K562 (cell line): ENCODE data around the gene DPH5. TPM values are rescaled to one million over a fixed set of nuclear protein-coding genes. Genes with fewer than 3 reads are reported as not detected.

Source experiments
- ATAC-seq: fragments of 200-7000 bp; cut with Tn5 transposase; 3 replicates; pipeline ENCODE4 v1.9.1; 2020; ENCODE audit warnings: moderate library complexity
- BruUV-seq: library from RNA; stranded (reverse); fragments of 400-500 nt; replicated peaks from 2 replicates; lab custom pipeline; 2021; lab: Mats Ljungman, UMichigan
- CTCF ChIA-PET: fragments of 300-600 bp; formaldehyde crosslinking; extraction: SDS; loops from one replicate; lab custom pipeline; 2021; ENCODE audit warnings: low intra/inter-chr PET ratio; lab: Yijun Ruan, JAX
- POLR2A ChIA-PET: fragments of 300-600, 350-650 bp; sonication (Branson Sonifier 250); formaldehyde crosslinking; extraction: SDS; loops from one replicate; lab custom pipeline; 2021; ENCODE audit warnings: antibody characterized with exemption, inconsistent platforms; lab: Yijun Ruan, JAX
- DNase-seq, 4 experiments: peaks; one replicate each; pipeline versions ENCODE4 v3.0.0 to v3.0.0-alpha.2; 2011 to 2018; ENCODE audit warnings: low spot score in 3 of 4, mixed read lengths in 3 of 4; ENCODE audit errors: extremely low read depth in 1 of 4
- FAIRE-seq: peaks from 2 replicates; lab custom pipeline; 2011; peaks lifted over from hg19 to GRCh38; lab: Jason Lieb, UNC
- H2AFZ ChIP-seq: 2 replicates; pipeline ENCODE4 v1.6.0; 2011; ENCODE audit warnings: low read depth, low read length, control low read depth, inconsistent platforms
- H3K27ac ChIP-seq: fragments of 200-600 bp; 3 replicates; pipeline ENCODE4 v1.8.0; 2011; ENCODE audit warnings: low read depth, mild to moderate bottlenecking, control low read depth, inconsistent platforms, low read length, moderate library complexity, mixed read lengths; ENCODE audit errors: extremely low read depth
- H3K27me3 ChIP-seq, 2 experiments: fragments of 300-600 bp in 1 of 2; 2 replicates in 1 of 2; 3 replicates in 1 of 2; pipeline versions ENCODE4 v1.6.0 to v1.8.0; 2011; ENCODE audit warnings: inconsistent platforms in 2 of 2, low read length in 2 of 2, mild to moderate bottlenecking in 1 of 2, mixed read lengths in 1 of 2, moderate library complexity in 1 of 2; ENCODE audit not compliant: control insufficient read depth in 2 of 2, insufficient read depth in 2 of 2
- H3K36me3 ChIP-seq: fragments of 300-600 bp; 3 replicates; pipeline ENCODE4 v1.8.0; 2011; ENCODE audit warnings: mild to moderate bottlenecking, low read length, inconsistent platforms; ENCODE audit not compliant: control insufficient read depth, insufficient read depth
- H3K4me1 ChIP-seq, 2 experiments: fragments of 200-600 bp in 1 of 2; replicated peaks in 1 of 2; 2 replicates in 1 of 2; 3 replicates in 1 of 2; pipeline versions ENCODE4 v1.5.1 to v1.8.0; 2011; ENCODE audit warnings: inconsistent platforms in 2 of 2, low read length in 2 of 2, mild to moderate bottlenecking in 1 of 2, mixed read lengths in 1 of 2, moderate library complexity in 1 of 2; ENCODE audit not compliant: control insufficient read depth in 2 of 2, insufficient read depth in 2 of 2
- H3K4me2 ChIP-seq: 2 replicates; pipeline ENCODE4 v1.6.1; 2011; ENCODE audit warnings: low read length, control low read depth, inconsistent platforms, mixed read lengths; ENCODE audit not compliant: insufficient read depth
- H3K4me3 ChIP-seq: fragments of 200-600 bp; sonication (generic), shearing (Covaris generic); 2 replicates; pipeline ENCODE4 v1.5.1; 2016; ENCODE audit warnings: control low read depth, inconsistent platforms
- H3K79me2 ChIP-seq: fragments of 200-600 bp; 3 replicates; pipeline ENCODE4 v1.8.0; 2011; ENCODE audit warnings: low read length, inconsistent platforms; ENCODE audit not compliant: control insufficient read depth, insufficient read depth
- H3K9ac ChIP-seq, 2 experiments: 2 replicates each; pipeline versions ENCODE4 v1.6.0 to v1.6.1; 2011; ENCODE audit warnings: low read depth in 2 of 2, low read length in 2 of 2, control low read depth in 1 of 2, inconsistent platforms in 1 of 2, mild to moderate bottlenecking in 1 of 2, mixed read lengths in 1 of 2; ENCODE audit not compliant: insufficient read depth in 1 of 2
- H3K9me1 ChIP-seq: one replicate; pipeline ENCODE4 v1.6.0; 2011; ENCODE audit warnings: inconsistent platforms, mild to moderate bottlenecking, low read length, moderate library complexity; ENCODE audit not compliant: control insufficient read depth, insufficient read depth
- H3K9me3 ChIP-seq: replicated peaks from 2 replicates; pipeline ENCODE4 v1.5.1; 2011; ENCODE audit warnings: low read depth, low read length, inconsistent platforms; ENCODE audit not compliant: control insufficient read depth, insufficient read depth
- H4K20me1 ChIP-seq: replicated peaks from 2 replicates; pipeline ENCODE4 v1.6.1; 2011; ENCODE audit warnings: low read length, inconsistent platforms, mixed read lengths; ENCODE audit not compliant: control insufficient read depth, insufficient read depth
- CHAMP1 ChIP-seq: fragments of 450-650 bp; IDR thresholded peaks from 2 replicates; pipeline ENCODE4 v1.6.1; 2016; ENCODE audit warnings: mild to moderate bottlenecking
- CREB3L1 ChIP-seq: fragments of 450-650 bp; IDR thresholded peaks from 2 replicates; pipeline ENCODE4 v1.6.1; 2014; ENCODE audit warnings: low read depth, mild to moderate bottlenecking, moderate library complexity, borderline replicate concordance
- FOXM1 ChIP-seq, 2 experiments: fragments of 450-650 bp in 1 of 2; sonication (generic) in 1 of 2; formaldehyde crosslinking in 1 of 2; IDR thresholded peaks; 2 replicates each; pipeline versions ENCODE4 v1.6.1 to v1.9.0; 2017 to 2022; ENCODE audit warnings: low read depth in 2 of 2, mild to moderate bottlenecking in 2 of 2, missing genetic modification reagents in 1 of 2, moderate library complexity in 1 of 2
- FOXO4 ChIP-seq: fragments of 450-650 bp; formaldehyde crosslinking; IDR thresholded peaks from 2 replicates; pipeline ENCODE4 v1.4.0; 2020; ENCODE audit warnings: mild to moderate bottlenecking, moderate library complexity
- HLTF ChIP-seq: fragments of 450-650 bp; IDR thresholded peaks from 2 replicates; pipeline ENCODE4 v1.6.1; 2016
- POLR3G ChIP-seq: IDR thresholded peaks from 2 replicates; pipeline ENCODE4 v1.6.1; 2011; ENCODE audit not compliant: insufficient read length, insufficient replicate concordance; ENCODE audit errors: extremely low read depth
- PPARD ChIP-seq: fragments of 250-450 bp; sonication (Bioruptor Pico); IDR thresholded peaks from 2 replicates; pipeline ENCODE4 v1.8.0; 2022; ENCODE audit warnings: inconsistent platforms, mild to moderate bottlenecking, moderate library complexity
- RBM39 ChIP-seq: fragments of 200-400 bp; formaldehyde crosslinking; optimal IDR thresholded peaks from 2 replicates; pipeline ENCODE3; 2018; ENCODE audit warnings: low read depth, low read length
- TAF7 ChIP-seq: fragments of 450-650 bp; IDR thresholded peaks from 2 replicates; pipeline ENCODE4 v1.6.1; 2016; ENCODE audit warnings: missing genetic modification characterization, missing compliant biosample characterization
- ZNF143 ChIP-seq: sonication (generic); formaldehyde crosslinking; IDR thresholded peaks from 2 replicates; pipeline ENCODE4 v1.9.0; 2022; ENCODE audit warnings: mild to moderate bottlenecking, missing genetic modification reagents
- WGBS: fragments of 100-300 bp; shearing (Covaris generic); methylation state at CpG from one replicate; pipeline ENCODE4 v1.1.6; 2016; ENCODE audit warnings: low coverage, mixed read lengths; ENCODE audit not compliant: insufficient coverage; ENCODE audit errors: missing lambda C conversion rate; 5-methylcytosine and 5-hydroxymethylcytosine counted together
- in situ Hi-C: fragments of 300-500 bp; cut with MboI; formaldehyde crosslinking; loops from 4 replicates; pipeline ENCODE4 v1.15.0; 2018; ENCODE audit warnings: inconsistent platforms, mixed read lengths
- intact Hi-C: fragments of 100-400 bp; cut with micrococcal nuclease; formaldehyde crosslinking; loops from 2 replicates; pipeline ENCODE4 v1.14.2; 2022
- polyA plus RNA-seq, 8 experiments: library from polyadenylated mRNA; depleted of rRNA in 4 of 8; stranded (reverse) in 5 of 8; unstranded in 3 of 8; fragments of >200 nt; fragmentation: Nextera tagmentation in 2 of 8; fragmentation: Illumina TruSeq in 1 of 8; extraction: Ambion mirVana in 2 of 8; extraction: Trizol in 1 of 8; gene quantifications; 2 replicates each; pipeline versions ENCODE4 v1.2.1 to v1.2.3, GENCODE V29; 2011 to 2014; ENCODE audit warnings: inconsistent platforms in 1 of 8, missing spikeins in 1 of 8
- total RNA-seq, 7 experiments: library from RNA; depleted of rRNA in 6 of 7; stranded (reverse); fragments of >200 nt in 6 of 7; fragmentation: Illumina TruSeq in 2 of 7; extraction: Trizol in 2 of 7; gene quantifications; 2 replicates each; pipeline versions ENCODE4 v1.2.1 to v1.2.3, GENCODE V29; 2011 to 2021; ENCODE audit warnings: low replicate concordance in 1 of 7
- TF ChIP-seq, protein P1 (sequence below): fragments of 450-650 bp; conservative IDR thresholded peaks from 2 replicates; pipeline ENCODE4 v1.6.1; 2016; ENCODE audit warnings: missing genetic modification characterization, low read depth, mild to moderate bottlenecking, control low read depth, missing compliant biosample characterization

Gene DPH5
- total and polyA plus RNA-seq, 9 of the 15 experiments (the other 6 are each of a cell fraction or from before 2014, with no cell fraction given) = 37.6 to 159 (median 89.7) TPM

GRCh38 chr1:101037316-101037715, 11.7 kb upstream of the DPH5 start:
- no peak for DNase-seq
- ATAC-seq = no peak
- H3K36me3 ChIP-seq = peaks cover 32% of the 10 kb centered on the region; the same call in 2 of the 3 replicates
- no peaks in the 10 kb centered on the region for H3K9me1 ChIP-seq
- TF ChIP-seq RBM39 (no peak), ZNF143 (CRISPR knock-in tag) (no peak), FOXO4 (CRISPR knock-in tag) (no peak), CHAMP1 (no peak), POLR3G (no peak), CREB3L1 (no peak), TAF7 (tag) (no peak), HLTF (no peak), PPARD (CRISPR knock-in tag) (no peak), FOXM1 (IDR thresholded peaks at IDR 0.05; ENCODE audit: low read depth) (no peak), FOXM1 (CRISPR knock-in tag; IDR thresholded peaks at IDR 0.05; ENCODE audit: low read depth) (no peak)
- TF ChIP-seq, protein P1, sequence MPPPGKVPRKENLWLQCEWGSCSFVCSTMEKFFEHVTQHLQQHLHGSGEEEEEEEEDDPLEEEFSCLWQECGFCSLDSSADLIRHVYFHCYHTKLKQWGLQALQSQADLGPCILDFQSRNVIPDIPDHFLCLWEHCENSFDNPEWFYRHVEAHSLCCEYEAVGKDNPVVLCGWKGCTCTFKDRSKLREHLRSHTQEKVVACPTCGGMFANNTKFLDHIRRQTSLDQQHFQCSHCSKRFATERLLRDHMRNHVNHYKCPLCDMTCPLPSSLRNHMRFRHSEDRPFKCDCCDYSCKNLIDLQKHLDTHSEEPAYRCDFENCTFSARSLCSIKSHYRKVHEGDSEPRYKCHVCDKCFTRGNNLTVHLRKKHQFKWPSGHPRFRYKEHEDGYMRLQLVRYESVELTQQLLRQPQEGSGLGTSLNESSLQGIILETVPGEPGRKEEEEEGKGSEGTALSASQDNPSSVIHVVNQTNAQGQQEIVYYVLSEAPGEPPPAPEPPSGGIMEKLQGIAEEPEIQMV = no peak
- in situ Hi-C loops (no loop called here), intact Hi-C loops (no loop called here)
- H2AFZ ChIP-seq = no peak overlapping the region
- WGBS = 92% methylated on average over 3 of the region's 3 CpGs
- H3K4me1 ChIP-seq = no peaks in the 10 kb centered on the region
- peaks cover 35% of the 10 kb centered on the region for H3K79me2 ChIP-seq
- H3K4me2 ChIP-seq = no peak overlapping the region
- CTCF ChIA-PET = interaction anchor here (0.6 kb wide), 1 partner anchor 1618 kb away, joined by 3 read pairs; no protein-coding TSS in a partner anchor
- BruUV-seq = no TSS peak
- no peak overlapping the region for H3K27ac ChIP-seq
- FAIRE-seq = no peak
- no peak overlapping the region for H3K9ac ChIP-seq
- POLR2A ChIA-PET = interaction anchor here (1.2 to 1.9 kb wide), 2 partner anchors 9 to 12 kb away, joined by 3 to 7 read pairs; no protein-coding TSS in a partner anchor
- no peaks in the 10 kb centered on the region for H4K20me1 ChIP-seq
- H3K4me3 ChIP-seq = no peak overlapping the region
- no peaks in the 10 kb centered on the region for H3K27me3 ChIP-seq
- peaks cover 17% of the 10 kb centered on the region for H3K9me3 ChIP-seq
